Ovary (tissue), 9 donors: Measurements from ENCODE around the gene PPP6R3. TPM values are rescaled to one million over a fixed set of nuclear protein-coding genes. Genes with fewer than 3 reads are reported as not detected.
"Not testable (repeated sequence)": the region's sequence is repeated elsewhere in the genome, so short reads cannot be mapped to it uniquely, and the experiment has no call there.

ENCODE experiments used
- DNase-seq, 5 donors: peaks; one replicate each; pipeline ENCODE4 v3.0.0-alpha.2; 2019 to 2020
- H3K27ac ChIP-seq, 2 donors: fragments of 200-600 bp; one replicate each; pipeline versions ENCODE4 v1.5.1 to v1.8.0; 2019 to 2022
- H3K27me3 ChIP-seq: fragments of 200-600 bp; one replicate; pipeline ENCODE4 v1.8.0; 2022
- H3K36me3 ChIP-seq: fragments of 200-600 bp; sonication (generic); one replicate; pipeline ENCODE4 v1.5.1; 2019
- H3K4me1 ChIP-seq: one replicate; pipeline ENCODE4 v1.8.1; 2013; ENCODE audit warnings: mild to moderate bottlenecking, moderate library complexity; ENCODE audit not compliant: insufficient read depth
- H3K4me3 ChIP-seq: fragments of 200-600 bp; sonication (generic); one replicate; pipeline ENCODE4 v1.5.1; 2017
- H3K9me3 ChIP-seq, 2 donors: fragments of 200-600 bp in 1 of 2; sonication (generic) in 1 of 2; one replicate each; pipeline versions ENCODE4 v1.5.1 to v1.8.1; 2013 to 2019; ENCODE audit warnings: mild to moderate bottlenecking in 1 of 2, moderate library complexity in 1 of 2
- EP300 ChIP-seq: sonication (generic); formaldehyde crosslinking; IDR thresholded peaks from one replicate; pipeline ENCODE4 v1.6.1; 2017; ENCODE audit warnings: antibody characterized with exemption
- POLR2A ChIP-seq: fragments of 450-650 bp; IDR thresholded peaks from one replicate; pipeline ENCODE4 v1.6.1; 2017; ENCODE audit warnings: antibody characterized with exemption, mild to moderate bottlenecking, moderate library complexity
- WGBS, 3 donors: extraction: QIAGEN DNeasy Blood & Tissue Kit in 1 of 3; methylation state at CpG; one replicate each; pipeline versions ENCODE4 v1.1.5 to v1.1.7; 2013 to 2017; 5-methylcytosine and 5-hydroxymethylcytosine counted together
- intact Hi-C, 4 donors: fragments of 100-400 bp; cut with DNase I; formaldehyde crosslinking; loops; one replicate each; pipeline versions ENCODE4 v1.11.0 to v1.15.1; 2022 to 2023
- polyA plus RNA-seq, 2 donors: library from polyadenylated mRNA; stranded (reverse); fragments of 200-250 nt in 1 of 2; fragments of 350-450 nt in 1 of 2; fragmentation: Illumina TruSeq in 1 of 2; extraction: RNeasy Lipid Tissue Mini Kit (QIAGEN cat#74804) in 1 of 2; gene quantifications; one replicate each; pipeline ENCODE4 v1.2.3, GENCODE V29; 2013 to 2014
- total RNA-seq, 7 donors: library from RNA; depleted of rRNA in 2 of 7; stranded (reverse); fragments of >200 nt in 2 of 7; fragmentation: NEBNext Ultra II Directional in 3 of 7; extraction: Animal tissue kit (Norgen Biotek cat#: 25700) in 3 of 7; gene quantifications; one replicate each; pipeline versions ENCODE4 v1.1.0 to v1.2.4, GENCODE V29; 2016 to 2023
- TF ChIP-seq, protein P1 (sequence below), 3 donors: fragments of 450-650 bp in 2 of 3; fragments of 200-600 bp in 1 of 3; IDR thresholded peaks; one replicate each; pipeline versions ENCODE4 v1.5.1 to v1.8.0; 2016 to 2022; ENCODE audit warnings: antibody characterized with exemption in 3 of 3, mild to moderate bottlenecking in 1 of 3
- donor health status: DM: no; HTN: no; CAD: no; lungs with moderate emphysema.
- donor health status: DM: no; HTN: no; CAD: no.
- donor health status: Bipolar disorder and iron deficiency.
- donor health status: DM: yes; HTN: yes; CAD: no.
- donor health status: DM: no; HTN: no; CAD: no.
- donor health status: DM: yes; HTN: yes; CAD: no.

Gene PPP6R3
- total and polyA plus RNA-seq, 9 donors, result 36.4 to 122 (median 103) TPM

DNA sequence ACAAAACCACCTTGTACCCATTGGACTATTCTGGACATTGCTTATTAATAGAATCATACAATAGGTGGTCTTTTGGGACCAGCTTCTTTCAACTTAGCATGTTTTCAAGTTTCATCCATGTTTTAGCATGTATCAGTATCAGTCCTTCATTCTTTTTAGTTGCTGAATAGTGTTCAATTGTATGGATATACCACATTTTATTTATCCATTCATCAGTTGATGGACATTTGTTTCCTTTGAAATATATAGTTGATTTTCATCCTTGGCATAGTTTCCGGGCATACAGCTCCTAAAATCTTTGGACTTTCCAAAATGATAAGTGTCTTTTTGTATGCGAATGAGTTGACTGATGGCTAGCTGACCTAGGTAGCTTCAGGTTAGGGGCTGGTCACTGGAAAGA, 12.2 kb downstream of the PPP6R3 start:
- no peak overlapping the region for H3K27ac ChIP-seq
- H3K4me3 ChIP-seq, result no peak overlapping the region
- TF ChIP-seq EP300 (no peak), POLR2A (no peak)
- TF ChIP-seq, protein P1, sequence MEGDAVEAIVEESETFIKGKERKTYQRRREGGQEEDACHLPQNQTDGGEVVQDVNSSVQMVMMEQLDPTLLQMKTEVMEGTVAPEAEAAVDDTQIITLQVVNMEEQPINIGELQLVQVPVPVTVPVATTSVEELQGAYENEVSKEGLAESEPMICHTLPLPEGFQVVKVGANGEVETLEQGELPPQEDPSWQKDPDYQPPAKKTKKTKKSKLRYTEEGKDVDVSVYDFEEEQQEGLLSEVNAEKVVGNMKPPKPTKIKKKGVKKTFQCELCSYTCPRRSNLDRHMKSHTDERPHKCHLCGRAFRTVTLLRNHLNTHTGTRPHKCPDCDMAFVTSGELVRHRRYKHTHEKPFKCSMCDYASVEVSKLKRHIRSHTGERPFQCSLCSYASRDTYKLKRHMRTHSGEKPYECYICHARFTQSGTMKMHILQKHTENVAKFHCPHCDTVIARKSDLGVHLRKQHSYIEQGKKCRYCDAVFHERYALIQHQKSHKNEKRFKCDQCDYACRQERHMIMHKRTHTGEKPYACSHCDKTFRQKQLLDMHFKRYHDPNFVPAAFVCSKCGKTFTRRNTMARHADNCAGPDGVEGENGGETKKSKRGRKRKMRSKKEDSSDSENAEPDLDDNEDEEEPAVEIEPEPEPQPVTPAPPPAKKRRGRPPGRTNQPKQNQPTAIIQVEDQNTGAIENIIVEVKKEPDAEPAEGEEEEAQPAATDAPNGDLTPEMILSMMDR (IDR thresholded peaks at IDR 0.05), result no peak
- no peaks in the 10 kb centered on the region for H3K36me3 ChIP-seq
- peaks cover 35% of the 10 kb centered on the region for H3K4me1 ChIP-seq
- no peaks in the 10 kb centered on the region for H3K27me3 ChIP-seq
- intact Hi-C loops, result no loop called here
- WGBS, 3 donors, result 96 to 99% (median 97%) methylated on average over 2 of the region's 2 CpGs
- no peak for DNase-seq
- H3K9me3 ChIP-seq, result no peaks in the 10 kb centered on the region

DNA sequence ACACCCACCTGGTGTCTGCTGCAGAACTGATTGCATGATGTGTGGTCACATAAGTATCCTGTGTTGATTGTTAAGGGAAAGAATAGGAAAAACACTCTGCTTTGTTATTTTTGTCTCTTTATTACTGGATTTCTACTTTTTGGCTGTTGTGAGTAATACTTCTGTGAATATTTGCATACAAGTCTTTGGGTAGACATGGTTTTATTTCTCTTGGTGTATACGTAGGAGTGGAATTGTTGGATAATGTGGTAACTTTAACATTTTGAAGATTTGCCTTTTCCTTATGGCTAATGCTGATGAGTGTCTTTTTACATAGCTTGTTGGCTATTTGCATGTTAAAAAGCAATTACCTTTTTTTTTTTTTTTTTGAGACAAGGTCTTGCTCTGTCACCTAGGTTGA, 13.1 kb downstream of the PPP6R3 start:
- no peak overlapping the region for H3K4me3 ChIP-seq
- H3K36me3 ChIP-seq, result no peaks in the 10 kb centered on the region
- 65 to 78% (median 67%) methylated on average over 1 of the region's 1 CpG for WGBS, 3 donors
- no peaks in the 10 kb centered on the region for H3K9me3 ChIP-seq
- intact Hi-C loops, result no loop called here
- DNase-seq, result no peak
- no peak overlapping the region for H3K27ac ChIP-seq
- TF ChIP-seq POLR2A (no peak), EP300 (no peak)
- TF ChIP-seq, protein P1 (IDR thresholded peaks at IDR 0.05), result no peak
- H3K27me3 ChIP-seq, result no peaks in the 10 kb centered on the region
- peaks cover 31% of the 10 kb centered on the region for H3K4me1 ChIP-seq

DNA sequence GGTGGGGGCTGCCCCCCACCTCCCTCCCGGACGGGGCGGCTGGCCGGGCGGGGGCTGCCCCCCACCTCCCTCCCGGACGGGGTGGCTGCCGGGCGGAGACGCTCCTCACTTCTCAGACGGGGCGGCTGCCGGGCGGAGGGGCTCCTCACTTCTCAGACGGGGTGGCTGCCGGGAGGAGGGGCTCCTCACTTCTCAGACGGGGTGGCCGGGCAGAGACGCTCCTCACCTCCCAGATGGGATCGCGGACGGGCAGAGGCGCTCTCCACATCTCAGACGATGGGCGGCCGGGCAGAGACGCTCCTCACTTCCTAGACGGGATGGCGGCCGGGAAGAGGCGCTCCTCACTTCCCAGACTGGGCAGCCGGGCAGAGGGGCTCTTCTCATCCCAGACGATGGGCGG, 15.1 kb downstream of the PPP6R3 start:
- DNase-seq, H3K27ac ChIP-seq, H3K9me3 ChIP-seq, H3K27me3 ChIP-seq, intact Hi-C loops, H3K36me3 ChIP-seq, H3K4me3 ChIP-seq: not testable (repeated sequence)
- WGBS, 3 donors, result 93 to 99% (median 94%) methylated on average over 21 to 34 of the region's 34 CpGs
- H3K4me1 ChIP-seq, result peaks cover 25% of the 10 kb centered on the region

DNA sequence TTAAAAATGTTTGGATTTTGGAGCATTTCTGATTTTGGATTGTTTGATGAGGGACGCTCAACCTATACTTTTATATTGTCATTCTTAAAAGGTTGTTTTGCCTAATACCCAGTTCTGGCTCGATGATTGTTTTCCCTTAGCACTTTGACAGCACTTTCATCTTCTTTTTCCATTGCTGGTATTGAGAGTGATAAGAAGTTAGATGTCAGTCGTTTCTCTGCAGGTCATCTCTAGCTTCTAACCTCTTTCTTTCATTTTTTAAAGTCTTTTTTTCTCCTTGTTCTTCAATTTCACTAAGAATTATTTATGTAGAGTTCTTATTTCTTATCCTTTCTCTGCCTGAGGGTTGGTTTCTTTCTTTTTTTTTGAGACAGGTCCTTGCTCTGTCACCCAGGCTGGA, 18.8 kb downstream of the PPP6R3 start:
- TF ChIP-seq, protein P1 (IDR thresholded peaks at IDR 0.05), result no peak
- TF ChIP-seq EP300 (no peak), POLR2A (no peak)
- WGBS, 3 donors, result 41 to 54% (median 45%) methylated on average over 3 of the region's 3 CpGs

DNA sequence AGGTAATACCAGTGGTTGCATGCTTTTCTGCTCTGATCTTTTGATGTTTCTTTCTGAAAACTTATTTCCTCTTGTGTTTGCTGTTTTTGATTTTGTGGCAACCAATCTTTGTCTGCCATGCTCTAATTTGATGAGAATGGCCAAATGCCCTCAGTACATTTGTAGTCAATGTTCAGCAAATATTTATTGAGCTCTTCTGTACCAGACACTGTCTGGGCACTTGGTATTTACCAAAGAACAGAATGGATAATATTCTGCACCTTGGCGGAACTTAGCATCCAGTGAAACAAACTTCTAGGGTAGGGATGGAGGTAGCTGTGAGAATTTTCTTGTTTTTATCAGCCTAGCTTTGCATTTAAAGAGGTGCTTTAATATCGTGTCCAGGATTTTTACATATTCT, 19.6 kb downstream of the PPP6R3 start:
- DNase-seq, result no peak
- H3K9me3 ChIP-seq, result no peaks in the 10 kb centered on the region
- peak overlapping the region in 1 of 2 donors; percentile 37 for H3K27ac ChIP-seq
- H3K4me3 ChIP-seq, result no peak overlapping the region
- no peaks in the 10 kb centered on the region for H3K36me3 ChIP-seq
- WGBS, 3 donors, result 14 to 27% (median 20%) methylated on average over 2 of the region's 2 CpGs
- H3K27me3 ChIP-seq, result no peaks in the 10 kb centered on the region
- intact Hi-C loops, result no loop called here
- peaks cover 20% of the 10 kb centered on the region for H3K4me1 ChIP-seq
- TF ChIP-seq EP300 (no peak), POLR2A (no peak)
- TF ChIP-seq, protein P1 (IDR thresholded peaks at IDR 0.05), result no peak

More for the DNA sequence above, 18.8 kb downstream of the PPP6R3 start:
- no peaks in the 10 kb centered on the region for H3K9me3 ChIP-seq
- intact Hi-C loops, result no loop called here
- DNase-seq, result no peak
- H3K4me1 ChIP-seq, result peaks cover 20% of the 10 kb centered on the region
- no peak overlapping the region for H3K27ac ChIP-seq
- no peaks in the 10 kb centered on the region for H3K27me3 ChIP-seq
- H3K36me3 ChIP-seq, result no peaks in the 10 kb centered on the region
- no peak overlapping the region for H3K4me3 ChIP-seq
